SIG-M5 treated with dmso at 0.1 percent for 504 hours (cell line): ENCODE measurements around the gene BNIP2.

ENCODE experiments used
- DNase-seq: peaks from one replicate; lab custom pipeline; 2025; ENCODE audit not compliant: unreplicated experiment; lab: John Stamatoyannopoulos, UW

Gene BNIP2

GRCh38 chr15:59636184-59636583 is 52.9 kb downstream of the BNIP2 start:
- DNase-seq: no peak

DNA sequence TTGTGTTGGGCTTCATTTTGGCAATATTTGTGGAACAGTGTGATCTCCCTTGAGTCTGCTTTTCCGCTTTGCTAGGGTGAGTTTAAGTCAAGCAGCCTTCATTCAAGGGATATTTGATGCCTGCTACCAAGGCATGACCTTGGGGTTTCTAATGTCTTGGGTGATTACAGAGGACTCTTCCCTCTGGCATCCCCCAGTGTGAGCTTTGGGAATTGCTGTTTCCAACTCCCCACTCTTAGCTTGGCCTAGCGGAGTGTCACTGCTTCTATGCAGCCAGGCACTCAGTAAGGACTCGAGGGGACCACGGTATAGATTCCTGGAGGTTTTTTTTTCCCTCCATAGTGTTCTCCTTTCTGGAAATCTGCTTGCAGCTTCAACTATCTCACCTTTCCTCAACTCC is 56.4 kb downstream of the BNIP2 start:
- no peak for DNase-seq

- DNase-seq: peak; percentile 58
Measured at GRCh38 chr15:59622289-59622688, 66.8 kb downstream of the BNIP2 start.

DNA sequence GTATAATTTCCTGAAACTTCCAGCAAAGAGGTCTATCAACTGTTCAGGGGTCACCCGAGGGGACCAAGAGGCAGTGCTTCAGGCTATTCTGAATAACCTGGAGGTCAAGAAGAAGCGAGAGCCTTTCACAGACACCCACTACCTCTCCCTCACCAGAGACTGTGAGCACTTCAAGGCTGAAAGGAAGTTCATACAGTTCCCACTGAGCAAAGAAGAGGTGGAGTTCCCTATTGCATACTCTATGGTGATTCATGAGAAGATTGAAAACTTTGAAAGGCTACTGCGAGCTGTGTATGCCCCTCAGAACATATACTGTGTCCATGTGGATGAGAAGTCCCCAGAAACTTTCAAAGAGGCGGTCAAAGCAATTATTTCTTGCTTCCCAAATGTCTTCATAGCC is 70.7 kb downstream of the BNIP2 start:
- no peak for DNase-seq

DNA sequence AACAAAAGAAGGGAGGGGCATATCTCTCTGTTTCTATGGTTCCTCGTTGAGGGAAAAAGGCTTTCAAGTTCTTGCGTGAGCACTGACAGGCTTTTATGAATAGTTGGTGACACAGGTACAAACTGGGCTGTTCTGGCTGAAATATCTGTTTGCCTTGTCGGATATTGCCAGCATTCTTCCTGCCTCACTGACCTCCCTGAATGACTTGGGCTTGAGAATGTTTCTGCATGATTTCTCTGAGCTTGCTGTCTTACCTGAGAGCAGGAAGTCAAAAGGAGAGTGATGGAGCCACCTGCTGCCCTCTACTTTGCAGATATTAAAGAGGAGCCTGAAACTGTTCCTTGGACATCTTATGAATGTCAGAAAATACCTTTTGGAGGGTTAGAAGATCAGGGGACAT is 72.7 kb downstream of the BNIP2 start:
- no peak for DNase-seq

DNA sequence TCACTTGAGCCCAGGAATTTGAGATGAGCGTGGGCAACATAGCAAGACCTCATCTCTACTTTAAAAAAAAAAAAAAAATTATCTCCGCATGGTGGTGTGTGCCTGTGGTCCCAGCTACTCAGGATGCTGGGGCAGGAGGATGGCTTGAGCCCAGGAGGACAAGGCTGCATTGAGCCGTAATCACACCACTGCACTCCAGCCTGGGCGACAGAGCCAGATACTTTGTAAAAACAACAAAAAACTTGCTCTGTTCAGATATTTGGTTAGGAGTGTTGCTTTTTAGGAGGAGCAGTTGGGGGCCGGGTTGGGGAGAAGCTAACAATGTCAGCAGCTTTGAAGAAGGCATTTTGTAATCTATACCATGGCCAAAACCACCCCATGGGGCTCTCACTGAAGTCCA is 73.5 kb downstream of the BNIP2 start:
- DNase-seq: no peak

DNA sequence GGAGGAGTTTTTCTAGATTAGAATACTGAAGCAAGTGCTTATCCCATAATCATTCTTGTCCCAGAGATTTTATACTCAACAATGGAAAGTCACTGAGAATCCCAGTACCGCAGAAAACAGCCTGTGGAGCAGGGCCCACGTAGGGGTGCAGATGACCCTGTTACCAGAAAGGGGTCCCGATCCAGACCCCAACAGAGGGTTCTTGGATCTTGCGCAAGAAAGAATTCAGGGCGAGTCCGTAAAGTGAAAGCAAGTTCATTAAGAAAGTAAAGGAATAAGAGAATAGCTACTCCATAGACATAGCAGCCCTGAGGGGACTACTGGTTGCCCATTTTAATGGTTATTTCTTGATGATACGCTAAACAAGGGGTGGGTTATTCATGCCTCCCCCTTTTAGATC is 75.0 kb downstream of the BNIP2 start:
- no peak for DNase-seq

GRCh38 chr15:59611276-59612260 is 77.6 kb downstream of the BNIP2 start, which contains the start of gene GCNT3:
TSS of gene GCNT3 (plus strand) at chr15:59611783. CDS start at chr15:59618239, 6,456 bp downstream.
- DNase-seq: peak; percentile 26

GRCh38 chr15:59609730-59610712 is 79.1 kb downstream of the BNIP2 start:
- no peak for DNase-seq
